Upper lobe of left lung (tissue), 6 donors: ENCODE data around the gene MORN4. TPM values are rescaled to one million over a fixed set of nuclear protein-coding genes. Genes with fewer than 3 reads are reported as not detected.

Source experiments
- ATAC-seq, 2 donors: fragments of 200-7000 bp; cut with Tn5 transposase; one replicate each; pipeline ENCODE4 v1.9.1; 2022; ENCODE audit warnings: mild to moderate bottlenecking in 2 of 2, moderate library complexity in 2 of 2; ENCODE audit not compliant: low FRiP score in 2 of 2
- DNase-seq, 2 donors: peaks; one replicate each; pipeline ENCODE4 v3.0.0-alpha.2; 2019 to 2020
- H3K27ac ChIP-seq, 4 donors: fragments of 200-600 bp; sonication (generic); one replicate each; pipeline ENCODE4 v1.5.1; 2016 to 2019
- H3K27me3 ChIP-seq, 4 donors: fragments of 200-600 bp; sonication (generic); one replicate each; pipeline ENCODE4 v1.5.1; 2017 to 2019
- H3K36me3 ChIP-seq, 4 donors: fragments of 200-600 bp; sonication (generic); one replicate each; pipeline ENCODE4 v1.5.1; 2016 to 2019
- H3K4me1 ChIP-seq, 4 donors: fragments of 200-600 bp; sonication (generic); one replicate each; pipeline ENCODE4 v1.5.1; 2018 to 2019
- H3K4me3 ChIP-seq, 4 donors: fragments of 200-600 bp; sonication (generic); one replicate each; pipeline ENCODE4 v1.5.1; 2017 to 2019; ENCODE audit warnings: mild to moderate bottlenecking in 2 of 4, moderate library complexity in 1 of 4
- H3K9me3 ChIP-seq, 4 donors: fragments of 200-600 bp; sonication (generic); one replicate each; pipeline ENCODE4 v1.5.1; 2018 to 2019
- EP300 ChIP-seq, 4 donors: sonication (generic); formaldehyde crosslinking; IDR thresholded peaks; one replicate each; pipeline ENCODE4 v1.5.1; 2017; ENCODE audit warnings: antibody characterized with exemption in 4 of 4, control low read depth in 2 of 4
- POLR2A ChIP-seq, 4 donors: fragments of 450-650 bp; IDR thresholded peaks; one replicate each; pipeline ENCODE4 v1.5.1; 2016 to 2017; ENCODE audit warnings: antibody characterized with exemption in 4 of 4, mild to moderate bottlenecking in 2 of 4
- POLR2AphosphoS5 ChIP-seq, 2 donors: sonication (generic); formaldehyde crosslinking; IDR thresholded peaks; one replicate each; pipeline ENCODE4 v1.5.1; 2017; ENCODE audit warnings: antibody characterized with exemption in 2 of 2
- WGBS, 2 donors: methylation state at CpG; one replicate each; pipeline ENCODE4 v1.1.5; 2017 to 2018; 5-methylcytosine and 5-hydroxymethylcytosine counted together
- total RNA-seq, 6 donors: library from RNA; depleted of rRNA in 4 of 6; stranded (reverse); fragments of >200 nt in 4 of 6; gene quantifications; one replicate each; pipeline versions ENCODE4 v1.1.0 to v1.2.1, GENCODE V29; 2016 to 2021
- TF ChIP-seq, protein P1 (sequence below), 6 experiments: fragments of 450-650 bp in 4 of 6; fragments of 200-600 bp in 2 of 6; sonication (generic) in 2 of 6; IDR thresholded peaks; one replicate each; pipeline ENCODE4 v1.5.1; 2016 to 2019; ENCODE audit warnings: antibody characterized with exemption in 6 of 6
- donor health status: DM: no; HTN: no; CAD: no; lungs with moderate emphysema.
- donor health status: DM: no; HTN: yes; CAD: no; lungs with severe emphysema.

MORN4 gene
- total RNA-seq, 6 donors from 2014 or later: 1.3 to 7.7 (median 3.2) TPM

GRCh38 chr10:97627731-97628130 lies 5.6 kb downstream of the MORN4 start:
- DNase-seq (no peak), ATAC-seq (no peak)
- Histone ChIP-seq H3K9me3 (no peaks in the 10 kb centered on the region), H3K4me3 (no peak overlapping the region), H3K27ac (peak overlapping the region in 2 of 4 donors; percentile 35 to 39), H3K27me3 (no peaks in the 10 kb centered on the region), H3K36me3 (no peaks in the 10 kb centered on the region), H3K4me1 (peaks cover 4 to 8% (median 6%) of the 10 kb centered on the region in 4 donors)
- 63 to 75% methylated on average over 4 of the region's 4 CpGs for WGBS, 2 donors
- no peak for TF ChIP-seq EP300 (IDR thresholded peaks at IDR 0.05)
- no peak for TF ChIP-seq POLR2A (IDR thresholded peaks at IDR 0.05)
- TF ChIP-seq POLR2AphosphoS5 (IDR thresholded peaks at IDR 0.05): no peak
- TF ChIP-seq, protein P1, sequence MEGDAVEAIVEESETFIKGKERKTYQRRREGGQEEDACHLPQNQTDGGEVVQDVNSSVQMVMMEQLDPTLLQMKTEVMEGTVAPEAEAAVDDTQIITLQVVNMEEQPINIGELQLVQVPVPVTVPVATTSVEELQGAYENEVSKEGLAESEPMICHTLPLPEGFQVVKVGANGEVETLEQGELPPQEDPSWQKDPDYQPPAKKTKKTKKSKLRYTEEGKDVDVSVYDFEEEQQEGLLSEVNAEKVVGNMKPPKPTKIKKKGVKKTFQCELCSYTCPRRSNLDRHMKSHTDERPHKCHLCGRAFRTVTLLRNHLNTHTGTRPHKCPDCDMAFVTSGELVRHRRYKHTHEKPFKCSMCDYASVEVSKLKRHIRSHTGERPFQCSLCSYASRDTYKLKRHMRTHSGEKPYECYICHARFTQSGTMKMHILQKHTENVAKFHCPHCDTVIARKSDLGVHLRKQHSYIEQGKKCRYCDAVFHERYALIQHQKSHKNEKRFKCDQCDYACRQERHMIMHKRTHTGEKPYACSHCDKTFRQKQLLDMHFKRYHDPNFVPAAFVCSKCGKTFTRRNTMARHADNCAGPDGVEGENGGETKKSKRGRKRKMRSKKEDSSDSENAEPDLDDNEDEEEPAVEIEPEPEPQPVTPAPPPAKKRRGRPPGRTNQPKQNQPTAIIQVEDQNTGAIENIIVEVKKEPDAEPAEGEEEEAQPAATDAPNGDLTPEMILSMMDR (IDR thresholded peaks at IDR 0.05): no peak

- H3K27me3 ChIP-seq: no peaks in the 10 kb centered on the region
- 71 to 81% methylated on average over 1 of the region's 1 CpG for WGBS, 2 donors
- no peak overlapping the region for H3K27ac ChIP-seq
- ATAC-seq: no peak
- TF ChIP-seq EP300 (IDR thresholded peaks at IDR 0.05) (no peak), POLR2A (IDR thresholded peaks at IDR 0.05) (no peak), POLR2AphosphoS5 (IDR thresholded peaks at IDR 0.05) (no peak)
- TF ChIP-seq, protein P1 (IDR thresholded peaks at IDR 0.05): no peak
- DNase-seq: no peak
- no peaks in the 10 kb centered on the region for H3K9me3 ChIP-seq
- no peak overlapping the region for H3K4me3 ChIP-seq
- H3K4me1 ChIP-seq: peaks cover 0 to 4% (median 2%) of the 10 kb centered on the region in 4 donors
- no peaks in the 10 kb centered on the region for H3K36me3 ChIP-seq
Observed at GRCh38 chr10:97623277-97623676, 10.0 kb downstream of the MORN4 start.

DNA sequence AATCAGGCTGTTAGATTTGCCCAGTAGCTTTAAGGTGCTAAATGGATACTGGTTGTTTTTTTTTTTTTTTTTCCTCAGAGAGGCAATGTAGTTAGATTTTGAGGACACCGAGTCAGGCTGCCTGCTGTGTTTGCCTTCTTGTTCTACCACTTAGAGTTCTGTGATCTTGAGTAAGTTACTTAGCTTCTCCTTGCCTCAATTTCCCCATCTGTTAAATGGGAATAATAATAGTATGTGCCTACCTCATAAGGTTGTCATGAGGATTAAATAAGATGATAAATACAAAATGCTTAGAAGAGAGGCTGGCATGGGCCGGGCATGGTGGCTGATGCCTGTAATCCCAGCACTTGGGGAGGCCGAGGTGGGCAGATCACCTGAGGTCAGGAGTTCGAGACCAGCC lies 14.6 kb downstream of the MORN4 start:
- TF ChIP-seq EP300 (IDR thresholded peaks at IDR 0.05): no peak
- TF ChIP-seq POLR2AphosphoS5 (IDR thresholded peaks at IDR 0.05): no peak
- peaks cover 0 to 2% (median 0%) of the 10 kb centered on the region in 4 donors for H3K36me3 ChIP-seq
- no peak for DNase-seq

GRCh38 chr10:97618285-97618684 lies 15.0 kb downstream of the MORN4 start:
- Histone ChIP-seq H3K4me1 (no peaks in the 10 kb centered on the region), H3K27me3 (no peaks in the 10 kb centered on the region), H3K27ac (no peak overlapping the region), H3K36me3 (peaks cover 0 to 2% (median 0%) of the 10 kb centered on the region in 4 donors), H3K9me3 (no peaks in the 10 kb centered on the region), H3K4me3 (no peak overlapping the region)
- ATAC-seq (no peak), DNase-seq (no peak)
- TF ChIP-seq POLR2AphosphoS5 (IDR thresholded peaks at IDR 0.05): no peak
- TF ChIP-seq POLR2A (IDR thresholded peaks at IDR 0.05): no peak
- TF ChIP-seq EP300 (IDR thresholded peaks at IDR 0.05): no peak
- TF ChIP-seq, protein P1 (IDR thresholded peaks at IDR 0.05): no peak
- 98 to 99% methylated on average over 4 of the region's 4 CpGs for WGBS, 2 donors

More for the DNA sequence above, 14.6 kb downstream of the MORN4 start:
- no peak for ATAC-seq
- WGBS, 2 donors: 95 to 98% methylated on average over 4 of the region's 4 CpGs
- H3K4me3 ChIP-seq: no peak overlapping the region
- H3K27me3 ChIP-seq: no peaks in the 10 kb centered on the region
- H3K9me3 ChIP-seq: no peaks in the 10 kb centered on the region
- no peak overlapping the region for H3K27ac ChIP-seq
- no peaks in the 10 kb centered on the region for H3K4me1 ChIP-seq

GRCh38 chr10:97612386-97612785 lies 20.9 kb downstream of the MORN4 start:
- H3K36me3 ChIP-seq: peaks cover 0 to 2% (median 0%) of the 10 kb centered on the region in 4 donors
- H3K27me3 ChIP-seq: no peaks in the 10 kb centered on the region
- peak in 1 of 2 donors; percentile 26 for DNase-seq
- H3K4me3 ChIP-seq: no peak overlapping the region
- WGBS, 2 donors: 27 to 51% methylated on average over 2 of the region's 2 CpGs
- TF ChIP-seq, protein P1 (IDR thresholded peaks at IDR 0.05): peak in 5 of 6 experiments; percentile 17 to 59 (median 25)
- TF ChIP-seq POLR2AphosphoS5 (IDR thresholded peaks at IDR 0.05): no peak
- no peak for TF ChIP-seq EP300 (IDR thresholded peaks at IDR 0.05)
- no peak for TF ChIP-seq POLR2A (IDR thresholded peaks at IDR 0.05)
- peak in 1 of 2 donors; percentile 85 for ATAC-seq
- no peaks in the 10 kb centered on the region for H3K9me3 ChIP-seq
- H3K27ac ChIP-seq: no peak overlapping the region
- no peaks in the 10 kb centered on the region for H3K4me1 ChIP-seq
